ENCODE measurements around the gene FAM76A. TPM values are rescaled to one million over a fixed set of nuclear protein-coding genes. Genes with fewer than 3 reads are reported as not detected.

Gene FAM76A
- total RNA-seq, 1 donor from 2014 or later = 5.3 TPM

DNA sequence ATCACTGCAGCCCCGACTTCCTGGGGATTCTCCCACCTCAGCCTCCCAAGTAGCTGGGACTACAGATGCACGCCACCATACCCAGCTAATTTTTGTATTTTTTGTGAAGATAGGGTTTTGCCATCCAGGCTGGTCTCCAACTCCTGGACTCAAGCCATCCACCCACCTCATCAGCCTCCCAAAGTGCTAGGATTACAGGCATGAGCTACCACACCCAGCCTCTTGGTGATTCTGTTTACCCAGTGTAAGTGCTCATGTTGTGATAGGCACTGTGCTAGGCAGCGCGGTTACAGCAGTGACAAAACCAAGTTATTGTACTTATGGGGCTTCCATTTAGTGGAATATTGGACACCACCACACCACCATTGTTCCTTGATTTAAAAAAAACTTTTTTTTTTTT, 37.6 kb downstream of the FAM76A start:
- H3K27ac Mint-ChIP-seq (ENCODE audit: unreplicated experiment) = no peak overlapping the region
- H3K36me3 Mint-ChIP-seq (ENCODE audit: low read depth, unreplicated experiment) = no peaks in the 10 kb centered on the region
- H3K4me1 Mint-ChIP-seq (ENCODE audit: unreplicated experiment) = no peaks in the 10 kb centered on the region
- no peak overlapping the region for H3K4me3 Mint-ChIP-seq (ENCODE audit: unreplicated experiment)
- H3K27me3 Mint-ChIP-seq (ENCODE audit: unreplicated experiment) = peaks cover 2% of the 10 kb centered on the region
- DNase-seq (ENCODE audit: low spot score) = no peak
- no peak for TF ChIP-seq CTCF (IDR thresholded peaks at IDR 0.05; ENCODE audit: unreplicated experiment)
- no peaks in the 10 kb centered on the region for H3K9me3 Mint-ChIP-seq (ENCODE audit: unreplicated experiment)

DNA sequence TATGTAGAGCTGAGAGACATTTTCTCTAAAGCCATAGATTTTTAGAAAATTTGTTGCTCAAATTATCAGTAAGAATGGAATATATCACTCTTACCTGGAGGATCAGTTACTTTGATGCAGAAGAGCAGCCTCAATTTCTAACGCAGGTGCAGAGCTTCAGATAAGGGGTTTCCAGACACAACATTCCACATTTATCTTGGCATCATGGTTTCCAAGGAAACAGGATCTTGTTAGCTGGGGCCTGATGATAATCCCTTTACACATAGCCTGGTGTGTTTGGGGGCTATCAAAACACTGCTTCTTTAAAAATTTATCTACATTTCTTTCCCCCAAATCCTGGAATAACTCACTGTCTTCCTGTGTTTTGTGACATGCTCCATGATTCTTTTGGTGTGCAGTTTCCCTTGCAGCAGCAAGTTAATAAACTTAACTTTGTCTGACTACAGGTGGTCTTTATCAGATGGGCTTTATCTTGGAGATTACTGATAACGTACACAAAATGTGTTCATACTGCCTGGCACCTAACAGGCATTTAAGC, 44.6 kb downstream of the FAM76A start:
- DNase-seq (ENCODE audit: low spot score) = no peak
- Mint-ChIP-seq H3K27me3 (ENCODE audit: unreplicated experiment) (peaks cover 4% of the 10 kb centered on the region), H3K4me1 (ENCODE audit: unreplicated experiment) (peaks cover 6% of the 10 kb centered on the region), H3K4me3 (ENCODE audit: unreplicated experiment) (no peak overlapping the region), H3K9me3 (ENCODE audit: unreplicated experiment) (no peaks in the 10 kb centered on the region), H3K27ac (ENCODE audit: unreplicated experiment) (no peak overlapping the region), H3K36me3 (ENCODE audit: low read depth, unreplicated experiment) (peaks cover 4% of the 10 kb centered on the region)
- no peak for TF ChIP-seq CTCF (IDR thresholded peaks at IDR 0.05; ENCODE audit: unreplicated experiment)

DNA sequence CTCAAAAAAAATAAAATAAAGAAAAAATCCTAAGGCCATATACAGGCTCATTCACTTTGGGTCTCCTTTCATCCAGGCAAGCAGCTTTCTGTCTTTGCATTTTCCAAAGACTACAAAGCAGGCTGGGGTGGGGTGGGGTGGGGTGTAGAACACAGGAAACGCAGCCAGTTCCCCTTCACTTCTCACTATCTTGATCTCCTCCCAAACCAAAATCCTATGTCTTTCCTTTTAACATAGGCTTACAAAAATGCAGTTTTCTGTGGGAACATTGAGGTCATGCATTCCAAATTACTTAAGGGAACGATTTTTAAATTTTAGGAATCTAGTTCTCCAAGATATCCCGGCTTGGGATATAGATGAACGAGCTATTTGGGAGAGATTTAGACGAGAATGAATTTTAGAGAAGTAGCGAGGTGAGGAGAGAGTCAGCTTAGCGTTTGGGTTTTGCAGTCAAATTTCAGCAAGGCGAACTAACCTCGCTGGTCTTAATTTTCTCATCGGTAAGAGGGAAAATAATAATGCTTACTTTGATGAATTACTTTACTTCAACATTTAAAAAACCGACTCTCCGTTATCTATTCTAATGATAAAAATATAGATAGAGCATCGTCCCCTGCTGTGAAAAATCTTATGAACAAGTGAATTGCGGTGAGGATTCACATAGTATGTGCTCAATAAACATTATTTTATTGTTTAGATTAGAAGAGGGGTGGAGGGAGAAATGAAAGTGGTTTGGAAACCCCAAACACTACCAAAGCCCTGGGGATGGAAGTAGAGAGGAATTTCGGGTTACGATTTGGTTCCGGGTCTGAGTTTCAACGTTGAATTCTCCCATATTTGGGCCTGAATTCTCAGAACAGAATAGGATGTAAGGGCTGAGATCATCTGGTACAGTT, 46.5 kb downstream of the FAM76A start:
- H3K4me1 Mint-ChIP-seq (ENCODE audit: unreplicated experiment) = peaks cover 8% of the 10 kb centered on the region
- peaks cover 10% of the 10 kb centered on the region for H3K36me3 Mint-ChIP-seq (ENCODE audit: low read depth, unreplicated experiment)
- TF ChIP-seq CTCF (IDR thresholded peaks at IDR 0.05; ENCODE audit: unreplicated experiment) = no peak
- no peaks in the 10 kb centered on the region for H3K9me3 Mint-ChIP-seq (ENCODE audit: unreplicated experiment)
- DNase-seq (ENCODE audit: low spot score) = no peak
- peak overlapping the region; percentile 93 for H3K4me3 Mint-ChIP-seq (ENCODE audit: unreplicated experiment)
- H3K27ac Mint-ChIP-seq (ENCODE audit: unreplicated experiment) = peak overlapping the region; percentile 93
- peaks cover 4% of the 10 kb centered on the region for H3K27me3 Mint-ChIP-seq (ENCODE audit: unreplicated experiment)

GRCh38 chr1:27772932-27773825, 47.4 kb downstream of the FAM76A start, which contains the start of gene STX12:
Gene STX12 (plus strand): TSS chr1:27773219. CDS start chr1:27773308, 89 bp downstream.
- DNase-seq (ENCODE audit: low spot score) = peak; percentile 99
- no peaks in the 10 kb centered on the region for H3K9me3 Mint-ChIP-seq (ENCODE audit: unreplicated experiment)
- H3K4me1 Mint-ChIP-seq (ENCODE audit: unreplicated experiment) = peaks cover 8% of the 10 kb centered on the region
- no peak for TF ChIP-seq CTCF (IDR thresholded peaks at IDR 0.05; ENCODE audit: unreplicated experiment)
- H3K4me3 Mint-ChIP-seq (ENCODE audit: unreplicated experiment) = peak within 1 kb of the TSS; percentile 99
- H3K27me3 Mint-ChIP-seq (ENCODE audit: unreplicated experiment) = peaks cover 4% of the 10 kb centered on the region
- H3K36me3 Mint-ChIP-seq (ENCODE audit: low read depth, unreplicated experiment) = peaks cover 10% of the 10 kb centered on the region
- H3K27ac Mint-ChIP-seq (ENCODE audit: unreplicated experiment) = peak within 1 kb of the TSS; percentile 100
